ENCODE data around the gene ZNF341. TPM values are rescaled to one million over a fixed set of nuclear protein-coding genes. Genes with fewer than 3 reads are reported as not detected.
A peak's percentile ranks its signal among the peaks of the same experiment; 100 is the strongest.

ZNF341 gene
- total and polyA plus RNA-seq, 10 donors = 2.3 to 6.7 (median 4.5) TPM

- Histone ChIP-seq H3K27ac (peak overlapping the region in 1 of 8 donors; percentile 20), H3K36me3 (peaks cover 0 to 54% (median 0%) of the 10 kb centered on the region in 6 donors), H3K4me3 (no peak overlapping the region), H3K4me1 (peaks cover 29 to 98% (median 73%) of the 10 kb centered on the region in 6 donors), H3K9me3 (no peaks in the 10 kb centered on the region), H3K27me3 (replicated peaks in 1 of 7) (no peaks in the 10 kb centered on the region)
- no peak for DNase-seq
- TF ChIP-seq CTCF (IDR thresholded peaks at IDR 0.05 in 8 of 11, conservative IDR thresholded peaks at IDR 0.05 in 3 of 11) (no peak), POLR2AphosphoS5 (IDR thresholded peaks at IDR 0.05) (no peak), POLR2A (IDR thresholded peaks at IDR 0.05) (no peak)
- WGBS, 5 donors = 86 to 90% (median 87%) methylated on average over 9 of the region's 9 CpGs
- intact Hi-C loops (cut with DNase I; ENCODE audit: low total_unique reads) = loop anchor here (10.0 kb wide), 1 partner anchor 101 kb away; the partner anchor contains the start of gene ZNF341
Measured at GRCh38 chr20:33835615-33836172, 103.9 kb downstream of the ZNF341 start.

GRCh38 chr20:33836277-33836676 lies 104.5 kb downstream of the ZNF341 start:
- no peak overlapping the region for H3K27ac ChIP-seq
- H3K4me3 ChIP-seq = no peak overlapping the region
- H3K9me3 ChIP-seq = no peaks in the 10 kb centered on the region
- H3K36me3 ChIP-seq = peaks cover 0 to 49% (median 0%) of the 10 kb centered on the region in 6 donors
- no peak for DNase-seq
- no peaks in the 10 kb centered on the region for H3K27me3 ChIP-seq (replicated peaks in 1 of 7)
- TF ChIP-seq CTCF (IDR thresholded peaks at IDR 0.05 in 8 of 11, conservative IDR thresholded peaks at IDR 0.05 in 3 of 11) (no peak), POLR2AphosphoS5 (IDR thresholded peaks at IDR 0.05) (no peak), POLR2A (IDR thresholded peaks at IDR 0.05) (no peak)
- intact Hi-C loops (cut with DNase I; ENCODE audit: low total_unique reads) = loop anchor here (10.0 kb wide), 1 partner anchor 101 kb away; the partner anchor contains the start of gene ZNF341
- peaks cover 29 to 98% (median 77%) of the 10 kb centered on the region in 6 donors for H3K4me1 ChIP-seq
- WGBS, 5 donors = 79 to 91% (median 88%) methylated on average over 2 of the region's 2 CpGs

DNA sequence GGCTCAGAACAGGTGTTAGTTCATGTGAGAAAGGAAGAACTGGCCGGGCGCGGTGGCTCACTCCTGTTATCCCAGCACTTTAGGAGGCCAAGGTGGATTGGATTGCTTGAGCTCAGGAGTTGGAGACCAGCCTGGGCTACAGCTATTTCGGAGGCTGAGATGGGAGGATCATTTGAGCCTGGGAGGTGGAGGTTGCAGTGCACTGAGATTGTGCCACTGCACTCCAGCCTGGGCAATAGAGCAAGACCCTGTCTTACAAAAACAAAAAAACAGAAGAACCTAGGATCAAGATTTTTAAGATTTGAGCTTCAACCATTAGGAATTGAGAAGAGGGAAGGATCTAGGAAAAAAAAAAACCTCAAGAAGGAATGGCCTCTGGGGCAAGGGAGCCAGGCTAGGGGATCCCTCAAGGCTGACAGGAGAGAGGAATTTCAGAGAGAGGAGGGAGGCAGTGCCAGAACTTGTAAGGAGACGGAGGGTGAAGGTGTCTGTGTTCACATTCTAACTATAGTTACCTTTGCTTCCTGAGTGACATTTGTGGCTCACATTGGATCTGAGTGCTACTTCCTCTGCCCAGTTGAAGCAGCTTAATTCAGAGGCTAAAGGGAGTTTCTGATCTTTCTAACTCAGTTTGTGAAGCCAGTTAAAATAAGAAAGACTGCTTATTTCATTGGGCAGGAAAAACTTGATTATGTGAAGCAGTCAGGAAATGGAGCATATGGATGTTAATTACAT lies 105.5 kb downstream of the ZNF341 start:
- Histone ChIP-seq H3K36me3 (peaks cover 0 to 39% (median 0%) of the 10 kb centered on the region in 6 donors), H3K27me3 (replicated peaks in 1 of 7) (no peaks in the 10 kb centered on the region), H3K9me3 (no peaks in the 10 kb centered on the region), H3K27ac (peak overlapping the region in 3 of 8 donors; percentile 3 to 42 (median 3)), H3K4me1 (peaks cover 32 to 98% (median 78%) of the 10 kb centered on the region in 6 donors), H3K4me3 (no peak overlapping the region)
- no peak for TF ChIP-seq CTCF (IDR thresholded peaks at IDR 0.05 in 8 of 11, conservative IDR thresholded peaks at IDR 0.05 in 3 of 11)
- intact Hi-C loops (cut with DNase I; ENCODE audit: low total_unique reads) = loop anchor here (10.0 kb wide), 1 partner anchor 102 kb away; the partner anchor contains the start of gene ZNF341
- 81 to 88% (median 84%) methylated on average over 5 of the region's 5 CpGs for WGBS, 5 donors
- no peak for DNase-seq

All from spleen (tissue), 11 donors.